Lung (tissue), 12 donors: ENCODE results near the gene NCOA7. TPM values are rescaled to one million over a fixed set of nuclear protein-coding genes. Genes with fewer than 3 reads are reported as not detected.

Source experiments
- ATAC-seq: fragments of 200-7000 bp; cut with Tn5 transposase; one replicate; pipeline ENCODE4 v1.9.1; 2020; ENCODE audit warnings: moderate number of reproducible peaks; ENCODE audit not compliant: insufficient read depth, low FRiP score
- DNase-seq, 3 donors: peaks; one replicate each; pipeline ENCODE4 v3.0.0-alpha.2; 2013 to 2017
- H3K27ac ChIP-seq, 2 donors: one replicate each; pipeline ENCODE4 v1.5.1; 2013; ENCODE audit warnings: mild to moderate bottlenecking in 2 of 2, moderate library complexity in 2 of 2, control low read depth in 1 of 2, inconsistent platforms in 1 of 2, low read depth in 1 of 2, low read length in 1 of 2
- H3K27me3 ChIP-seq, 3 donors: one replicate each; pipeline ENCODE4 v1.5.1; 2013; ENCODE audit warnings: low read length in 2 of 3; ENCODE audit not compliant: control insufficient read depth in 3 of 3, insufficient read depth in 3 of 3
- H3K36me3 ChIP-seq, 4 donors: one replicate each; pipeline ENCODE4 v1.5.1; 2013; ENCODE audit warnings: low read length in 4 of 4, mild to moderate bottlenecking in 1 of 4, moderate library complexity in 1 of 4; ENCODE audit not compliant: control insufficient read depth in 4 of 4, insufficient read depth in 4 of 4
- H3K4me1 ChIP-seq, 5 donors: one replicate each; pipeline ENCODE4 v1.5.1; 2013; ENCODE audit warnings: low read length in 5 of 5, mild to moderate bottlenecking in 2 of 5, moderate library complexity in 1 of 5; ENCODE audit not compliant: control insufficient read depth in 5 of 5, insufficient read depth in 5 of 5
- H3K4me3 ChIP-seq: one replicate; pipeline ENCODE4 v1.5.1; 2013; ENCODE audit warnings: mild to moderate bottlenecking, control low read depth, moderate library complexity
- H3K9ac ChIP-seq, 2 donors: one replicate each; pipeline ENCODE4 v1.5.1; 2013; ENCODE audit warnings: low read length in 2 of 2, control low read depth in 1 of 2; ENCODE audit not compliant: insufficient read depth in 1 of 2
- H3K9me3 ChIP-seq, 4 donors: one replicate each; pipeline ENCODE4 v1.5.1; 2013; ENCODE audit warnings: low read length in 3 of 4, mild to moderate bottlenecking in 1 of 4, moderate library complexity in 1 of 4; ENCODE audit not compliant: control insufficient read depth in 4 of 4, insufficient read depth in 3 of 4
- CTCF ChIP-seq: IDR thresholded peaks from 2 replicates; pipeline ENCODE4 v1.5.1; 2012; ENCODE audit warnings: mild to moderate bottlenecking; ENCODE audit errors: control extremely low read depth, extremely low read depth
- whole genome bisulfite sequencing, 2 donors: extraction: QIAGEN DNeasy Blood & Tissue Kit; methylation state at CpG; one replicate each; pipeline ENCODE4 v1.1.7; 2013; 5-methylcytosine and 5-hydroxymethylcytosine counted together
- polyA plus RNA-seq, 2 donors: library from polyadenylated mRNA; stranded (reverse); fragments of 200-250 nt; gene quantifications; one replicate each; pipeline ENCODE4 v1.2.1, GENCODE V29; 2013
- total RNA-seq, 2 donors: library from RNA; depleted of rRNA in 1 of 2; stranded (reverse); fragments of >200 nt in 1 of 2; gene quantifications; one replicate each; pipeline ENCODE4 v1.2.1, GENCODE V29; 2014 to 2021
- donor health status: control.
- donor health status: control.
- donor health status: Bipolar disorder and iron deficiency.
- donor health status: healthy.
- donor health status: DM: yes; HTN: yes; CAD: no.

NCOA7 gene
- total and polyA plus RNA-seq, 4 donors: 28.9 to 81.4 (median 57.2) TPM

- 55 to 65% methylated on average over 5 of the region's 5 CpGs for WGBS, 2 donors
- no peaks in the 10 kb centered on the region for H3K9me3 ChIP-seq
Measured at GRCh38 chr6:125742464-125743120, 48.2 kb upstream of the NCOA7 start.

GRCh38 chr6:125743604-125744003 is 47.2 kb upstream of the NCOA7 start:
- ATAC-seq (no peak), DNase-seq (no peak)
- no peak for TF ChIP-seq CTCF
- H3K4me1 ChIP-seq: peaks cover 0 to 17% (median 2%) of the 10 kb centered on the region in 5 donors
- H3K4me3 ChIP-seq: no peak overlapping the region
- WGBS, 2 donors: 86 to 91% methylated on average over 2 of the region's 2 CpGs
- no peak overlapping the region for H3K9ac ChIP-seq
- no peaks in the 10 kb centered on the region for H3K36me3 ChIP-seq
- no peak overlapping the region for H3K27ac ChIP-seq
- peaks cover 0 to 67% (median 62%) of the 10 kb centered on the region in 3 donors for H3K27me3 ChIP-seq
- no peaks in the 10 kb centered on the region for H3K9me3 ChIP-seq

More at GRCh38 chr6:125742464-125743120, 48.2 kb upstream of the NCOA7 start:
- peaks cover 0 to 59% (median 57%) of the 10 kb centered on the region in 3 donors for H3K27me3 ChIP-seq
- DNase-seq (no peak), ATAC-seq (no peak)
- no peak for TF ChIP-seq CTCF
- H3K9ac ChIP-seq: no peak overlapping the region
- no peak overlapping the region for H3K4me3 ChIP-seq
- peaks cover 0 to 7% (median 2%) of the 10 kb centered on the region in 5 donors for H3K4me1 ChIP-seq
- peak overlapping the region in 1 of 2 donors; percentile 72 for H3K27ac ChIP-seq
- H3K36me3 ChIP-seq: no peaks in the 10 kb centered on the region

GRCh38 chr6:125745281-125746018 is 45.3 kb upstream of the NCOA7 start:
- 83 to 91% methylated on average over 6 of the region's 6 CpGs for WGBS, 2 donors
- no peaks in the 10 kb centered on the region for H3K9me3 ChIP-seq
- peak overlapping the region; percentile 45 to 96 for H3K27ac ChIP-seq

More at GRCh38 chr6:125745281-125746018, 45.3 kb upstream of the NCOA7 start:
- Histone ChIP-seq H3K9ac (no peak overlapping the region), H3K4me3 (no peak overlapping the region), H3K4me1 (peaks cover 0 to 32% (median 4%) of the 10 kb centered on the region in 5 donors), H3K27me3 (peaks cover 0 to 77% (median 73%) of the 10 kb centered on the region in 3 donors), H3K36me3 (no peaks in the 10 kb centered on the region)
- DNase-seq (no peak), ATAC-seq (no peak)
- TF ChIP-seq CTCF: no peak
